WTC11 (cell line): ENCODE results near the gene DCLK1.

ENCODE experiments used
- ATF3 ChIP-seq: sonication (generic); formaldehyde crosslinking; conservative IDR thresholded peaks from 2 replicates; pipeline ENCODE4 v1.8.1; 2022; ENCODE audit warnings: mild to moderate bottlenecking, missing genetic modification reagents
- CREB1 ChIP-seq: sonication (generic); formaldehyde crosslinking; IDR thresholded peaks from 2 replicates; pipeline ENCODE4 v1.8.0; 2023; ENCODE audit warnings: mild to moderate bottlenecking, missing genetic modification reagents
- E2F4 ChIP-seq: sonication (generic); formaldehyde crosslinking; IDR thresholded peaks from 2 replicates; pipeline ENCODE4 v1.8.1; 2022; ENCODE audit warnings: low read depth, mild to moderate bottlenecking, moderate library complexity, missing genetic modification reagents, borderline replicate concordance
- ETV6 ChIP-seq: sonication (generic); formaldehyde crosslinking; IDR thresholded peaks from 2 replicates; pipeline ENCODE4 v1.8.1; 2022; ENCODE audit warnings: mild to moderate bottlenecking, missing genetic modification reagents
- FOXP4 ChIP-seq: sonication (generic); formaldehyde crosslinking; IDR thresholded peaks from 2 replicates; pipeline ENCODE4 v1.8.0; 2022; ENCODE audit warnings: mild to moderate bottlenecking, missing genetic modification reagents
- NFE2L1 ChIP-seq: sonication (generic); formaldehyde crosslinking; IDR thresholded peaks from 2 replicates; pipeline ENCODE4 v1.8.1; 2023; ENCODE audit warnings: missing genetic modification reagents
- TEAD4 ChIP-seq: sonication (generic); formaldehyde crosslinking; IDR thresholded peaks from 2 replicates; pipeline ENCODE4 v1.8.0; 2022; ENCODE audit warnings: mild to moderate bottlenecking, missing genetic modification reagents
- ZBTB43 ChIP-seq: sonication (generic); formaldehyde crosslinking; IDR thresholded peaks from 2 replicates; pipeline ENCODE4 v1.8.1; 2023; ENCODE audit warnings: mild to moderate bottlenecking, missing genetic modification reagents
- ZNF232 ChIP-seq: sonication (generic); formaldehyde crosslinking; IDR thresholded peaks from 2 replicates; pipeline ENCODE4 v1.8.0; 2022; ENCODE audit warnings: mild to moderate bottlenecking, missing genetic modification reagents
- TF ChIP-seq, protein P1 (sequence below): sonication (generic); formaldehyde crosslinking; IDR thresholded peaks from 2 replicates; pipeline ENCODE4 v1.8.1; 2023; ENCODE audit warnings: mild to moderate bottlenecking, missing genetic modification reagents, moderate library complexity
- TF ChIP-seq, protein P2 (sequence below): fragments of 200-600 bp; IDR thresholded peaks from 2 replicates; pipeline ENCODE4 v1.8.0; 2022; ENCODE audit warnings: antibody characterized with exemption
- TF ChIP-seq, protein P3 (sequence below): sonication (generic); formaldehyde crosslinking; IDR thresholded peaks from 2 replicates; pipeline ENCODE4 v1.8.0; 2023; ENCODE audit warnings: mild to moderate bottlenecking, missing genetic modification reagents
- TF ChIP-seq, protein P4 (sequence below): sonication (generic); formaldehyde crosslinking; IDR thresholded peaks from 2 replicates; pipeline ENCODE4 v1.8.1; 2022; ENCODE audit warnings: mild to moderate bottlenecking, missing genetic modification reagents, moderate library complexity, borderline replicate concordance
- TF ChIP-seq, protein P5 (sequence below): sonication (generic); formaldehyde crosslinking; IDR thresholded peaks from 2 replicates; pipeline ENCODE4 v1.8.0; 2022; ENCODE audit warnings: mild to moderate bottlenecking, missing genetic modification reagents

DNA sequence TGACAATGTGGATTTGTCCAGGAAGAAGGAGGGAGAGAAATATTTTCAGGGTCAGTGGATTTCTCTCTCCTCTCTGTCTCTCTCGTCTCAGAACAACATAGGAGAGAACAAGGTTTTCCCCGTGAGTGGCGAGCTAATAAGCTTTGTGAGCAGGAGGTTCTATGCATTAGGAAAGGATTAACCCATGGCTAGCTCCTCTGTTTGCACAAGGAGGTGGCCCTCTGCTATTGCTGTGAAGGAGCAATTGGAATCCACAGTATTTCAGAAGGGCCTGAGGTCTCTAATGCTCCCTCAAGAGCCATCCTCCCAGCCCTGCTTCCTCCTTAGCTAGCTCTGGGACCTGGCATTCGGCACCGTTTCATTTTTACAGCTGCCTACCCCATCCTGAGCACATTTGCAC is 365.8 kb downstream of the DCLK1 start:
- no peak for TF ChIP-seq TEAD4 (CRISPR knock-in tag)
- TF ChIP-seq ETV6 (CRISPR knock-in tag) = no peak
- TF ChIP-seq, protein P1, sequence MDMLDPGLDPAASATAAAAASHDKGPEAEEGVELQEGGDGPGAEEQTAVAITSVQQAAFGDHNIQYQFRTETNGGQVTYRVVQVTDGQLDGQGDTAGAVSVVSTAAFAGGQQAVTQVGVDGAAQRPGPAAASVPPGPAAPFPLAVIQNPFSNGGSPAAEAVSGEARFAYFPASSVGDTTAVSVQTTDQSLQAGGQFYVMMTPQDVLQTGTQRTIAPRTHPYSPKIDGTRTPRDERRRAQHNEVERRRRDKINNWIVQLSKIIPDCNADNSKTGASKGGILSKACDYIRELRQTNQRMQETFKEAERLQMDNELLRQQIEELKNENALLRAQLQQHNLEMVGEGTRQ (CRISPR knock-in tag) = no peak
- no peak for TF ChIP-seq CREB1
- TF ChIP-seq, protein P2, sequence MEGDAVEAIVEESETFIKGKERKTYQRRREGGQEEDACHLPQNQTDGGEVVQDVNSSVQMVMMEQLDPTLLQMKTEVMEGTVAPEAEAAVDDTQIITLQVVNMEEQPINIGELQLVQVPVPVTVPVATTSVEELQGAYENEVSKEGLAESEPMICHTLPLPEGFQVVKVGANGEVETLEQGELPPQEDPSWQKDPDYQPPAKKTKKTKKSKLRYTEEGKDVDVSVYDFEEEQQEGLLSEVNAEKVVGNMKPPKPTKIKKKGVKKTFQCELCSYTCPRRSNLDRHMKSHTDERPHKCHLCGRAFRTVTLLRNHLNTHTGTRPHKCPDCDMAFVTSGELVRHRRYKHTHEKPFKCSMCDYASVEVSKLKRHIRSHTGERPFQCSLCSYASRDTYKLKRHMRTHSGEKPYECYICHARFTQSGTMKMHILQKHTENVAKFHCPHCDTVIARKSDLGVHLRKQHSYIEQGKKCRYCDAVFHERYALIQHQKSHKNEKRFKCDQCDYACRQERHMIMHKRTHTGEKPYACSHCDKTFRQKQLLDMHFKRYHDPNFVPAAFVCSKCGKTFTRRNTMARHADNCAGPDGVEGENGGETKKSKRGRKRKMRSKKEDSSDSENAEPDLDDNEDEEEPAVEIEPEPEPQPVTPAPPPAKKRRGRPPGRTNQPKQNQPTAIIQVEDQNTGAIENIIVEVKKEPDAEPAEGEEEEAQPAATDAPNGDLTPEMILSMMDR = no peak
- no peak for TF ChIP-seq ZNF232
- TF ChIP-seq FOXP4 (CRISPR knock-in tag) = no peak
- no peak for TF ChIP-seq E2F4 (CRISPR knock-in tag)
- TF ChIP-seq, protein P3, sequence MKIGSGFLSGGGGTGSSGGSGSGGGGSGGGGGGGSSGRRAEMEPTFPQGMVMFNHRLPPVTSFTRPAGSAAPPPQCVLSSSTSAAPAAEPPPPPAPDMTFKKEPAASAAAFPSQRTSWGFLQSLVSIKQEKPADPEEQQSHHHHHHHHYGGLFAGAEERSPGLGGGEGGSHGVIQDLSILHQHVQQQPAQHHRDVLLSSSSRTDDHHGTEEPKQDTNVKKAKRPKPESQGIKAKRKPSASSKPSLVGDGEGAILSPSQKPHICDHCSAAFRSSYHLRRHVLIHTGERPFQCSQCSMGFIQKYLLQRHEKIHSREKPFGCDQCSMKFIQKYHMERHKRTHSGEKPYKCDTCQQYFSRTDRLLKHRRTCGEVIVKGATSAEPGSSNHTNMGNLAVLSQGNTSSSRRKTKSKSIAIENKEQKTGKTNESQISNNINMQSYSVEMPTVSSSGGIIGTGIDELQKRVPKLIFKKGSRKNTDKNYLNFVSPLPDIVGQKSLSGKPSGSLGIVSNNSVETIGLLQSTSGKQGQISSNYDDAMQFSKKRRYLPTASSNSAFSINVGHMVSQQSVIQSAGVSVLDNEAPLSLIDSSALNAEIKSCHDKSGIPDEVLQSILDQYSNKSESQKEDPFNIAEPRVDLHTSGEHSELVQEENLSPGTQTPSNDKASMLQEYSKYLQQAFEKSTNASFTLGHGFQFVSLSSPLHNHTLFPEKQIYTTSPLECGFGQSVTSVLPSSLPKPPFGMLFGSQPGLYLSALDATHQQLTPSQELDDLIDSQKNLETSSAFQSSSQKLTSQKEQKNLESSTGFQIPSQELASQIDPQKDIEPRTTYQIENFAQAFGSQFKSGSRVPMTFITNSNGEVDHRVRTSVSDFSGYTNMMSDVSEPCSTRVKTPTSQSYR (CRISPR knock-in tag) = no peak
- no peak for TF ChIP-seq ATF3 (CRISPR knock-in tag)
- TF ChIP-seq, protein P4, sequence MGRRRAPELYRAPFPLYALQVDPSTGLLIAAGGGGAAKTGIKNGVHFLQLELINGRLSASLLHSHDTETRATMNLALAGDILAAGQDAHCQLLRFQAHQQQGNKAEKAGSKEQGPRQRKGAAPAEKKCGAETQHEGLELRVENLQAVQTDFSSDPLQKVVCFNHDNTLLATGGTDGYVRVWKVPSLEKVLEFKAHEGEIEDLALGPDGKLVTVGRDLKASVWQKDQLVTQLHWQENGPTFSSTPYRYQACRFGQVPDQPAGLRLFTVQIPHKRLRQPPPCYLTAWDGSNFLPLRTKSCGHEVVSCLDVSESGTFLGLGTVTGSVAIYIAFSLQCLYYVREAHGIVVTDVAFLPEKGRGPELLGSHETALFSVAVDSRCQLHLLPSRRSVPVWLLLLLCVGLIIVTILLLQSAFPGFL (CRISPR knock-in tag) = no peak
- no peak for TF ChIP-seq ZBTB43 (CRISPR knock-in tag)
- no peak for TF ChIP-seq NFE2L1
- TF ChIP-seq, protein P5, sequence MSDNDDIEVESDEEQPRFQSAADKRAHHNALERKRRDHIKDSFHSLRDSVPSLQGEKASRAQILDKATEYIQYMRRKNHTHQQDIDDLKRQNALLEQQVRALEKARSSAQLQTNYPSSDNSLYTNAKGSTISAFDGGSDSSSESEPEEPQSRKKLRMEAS (CRISPR knock-in tag) = no peak
